Measurements from ENCODE around the gene KSR1. TPM values are rescaled to one million over a fixed set of nuclear protein-coding genes. Genes with fewer than 3 reads are reported as not detected.
"Not testable (repeated sequence)": the region's sequence is repeated elsewhere in the genome, so short reads cannot be mapped to it uniquely, and the experiment has no call there.

The KSR1 gene
- total RNA-seq, 2 donors from 2014 or later, result 19.0 to 29.1 TPM

DNA sequence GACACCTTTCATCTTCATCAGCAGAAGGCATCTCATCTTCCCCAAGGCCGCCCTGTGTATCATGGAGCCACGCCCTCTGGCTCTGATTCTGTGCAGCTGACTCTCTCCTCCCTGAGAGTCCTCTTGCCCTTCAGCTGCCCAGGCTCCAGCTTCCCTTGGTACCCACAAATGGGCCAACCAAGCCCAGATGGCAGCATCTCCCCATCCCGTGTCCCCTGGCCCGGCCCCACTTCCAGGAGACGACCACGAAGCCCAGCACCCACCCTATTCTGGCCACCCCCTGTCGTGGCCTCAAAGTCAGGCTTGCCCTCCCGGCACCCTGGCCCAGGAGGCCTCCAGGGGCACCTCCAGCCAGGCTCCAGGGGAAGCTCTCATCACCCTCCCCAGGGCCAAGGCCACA is 31.3 kb upstream of the KSR1 start:
- intact Hi-C loops (cut with DNase I, micrococcal nuclease), result no loop called here

DNA sequence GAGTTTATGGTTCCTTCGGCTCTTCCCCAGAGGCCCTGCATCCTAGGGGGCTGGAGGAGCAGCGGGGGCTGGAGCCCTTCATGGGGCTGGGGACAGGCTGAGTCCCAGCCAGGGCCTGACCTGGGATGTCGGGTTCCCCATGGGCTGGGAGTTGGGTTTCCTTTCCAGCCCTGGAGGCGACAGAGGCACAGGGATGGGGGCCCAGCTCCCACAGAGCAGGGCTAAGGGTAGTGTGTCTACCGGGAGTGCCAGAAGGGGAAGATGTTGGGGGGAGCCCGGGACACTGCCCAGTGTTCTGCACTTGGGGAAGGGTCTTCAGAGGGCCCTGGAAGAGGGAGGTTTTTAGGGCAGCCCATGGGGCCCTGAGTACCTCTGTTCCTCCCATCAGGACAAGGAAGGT is 30.7 kb upstream of the KSR1 start:
- DNase-seq; intact Hi-C loops (cut with DNase I, micrococcal nuclease); ATAC-seq: not testable (repeated sequence)

More for the DNA sequence above, 31.3 kb upstream of the KSR1 start:
- no peak for DNase-seq
- ATAC-seq, result no peak

DNA sequence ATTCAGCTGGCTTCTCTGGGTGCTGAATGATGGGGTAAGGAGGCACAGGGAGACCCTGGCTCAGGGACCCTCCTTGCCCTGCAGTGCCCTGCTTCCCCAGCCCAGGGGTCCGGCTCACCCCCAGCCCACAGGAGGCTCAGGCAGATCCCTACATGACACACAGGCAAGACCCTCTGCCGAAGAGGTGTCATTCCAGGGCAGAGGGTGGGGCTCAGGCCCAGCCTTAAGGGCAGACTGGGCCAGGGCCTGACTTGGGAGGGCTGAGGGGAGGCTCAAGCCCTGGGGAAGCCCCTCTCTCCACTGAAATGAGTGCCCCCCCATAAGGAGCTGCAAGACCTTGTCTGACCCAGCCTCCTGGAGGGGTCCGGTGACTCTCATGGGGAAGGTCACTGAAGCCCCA is 30.3 kb upstream of the KSR1 start:
- DNase-seq (no peak), ATAC-seq (no peak)
- intact Hi-C loops (cut with DNase I, micrococcal nuclease), result no loop called here

DNA sequence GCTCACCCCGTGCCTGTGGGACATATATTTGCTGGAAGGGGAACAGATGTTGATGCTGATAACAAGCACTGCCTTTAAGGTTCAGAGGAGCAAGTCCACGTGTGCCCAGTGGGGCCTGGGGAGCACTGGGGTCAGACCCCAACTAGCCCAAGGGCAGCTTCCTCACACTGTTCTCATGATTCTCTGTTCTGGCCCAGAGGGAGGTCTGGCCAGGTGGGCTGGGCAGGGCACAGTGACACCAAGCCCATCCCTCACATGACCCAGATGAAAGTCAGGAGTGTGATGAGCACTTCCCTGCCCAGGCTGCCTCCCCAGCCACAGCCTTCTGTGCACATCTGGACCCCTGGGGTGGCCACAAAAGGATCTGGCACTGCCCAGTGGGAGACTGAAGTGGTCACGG is 29.8 kb upstream of the KSR1 start:
- ATAC-seq; DNase-seq; intact Hi-C loops (cut with DNase I, micrococcal nuclease): not testable (repeated sequence)

DNA sequence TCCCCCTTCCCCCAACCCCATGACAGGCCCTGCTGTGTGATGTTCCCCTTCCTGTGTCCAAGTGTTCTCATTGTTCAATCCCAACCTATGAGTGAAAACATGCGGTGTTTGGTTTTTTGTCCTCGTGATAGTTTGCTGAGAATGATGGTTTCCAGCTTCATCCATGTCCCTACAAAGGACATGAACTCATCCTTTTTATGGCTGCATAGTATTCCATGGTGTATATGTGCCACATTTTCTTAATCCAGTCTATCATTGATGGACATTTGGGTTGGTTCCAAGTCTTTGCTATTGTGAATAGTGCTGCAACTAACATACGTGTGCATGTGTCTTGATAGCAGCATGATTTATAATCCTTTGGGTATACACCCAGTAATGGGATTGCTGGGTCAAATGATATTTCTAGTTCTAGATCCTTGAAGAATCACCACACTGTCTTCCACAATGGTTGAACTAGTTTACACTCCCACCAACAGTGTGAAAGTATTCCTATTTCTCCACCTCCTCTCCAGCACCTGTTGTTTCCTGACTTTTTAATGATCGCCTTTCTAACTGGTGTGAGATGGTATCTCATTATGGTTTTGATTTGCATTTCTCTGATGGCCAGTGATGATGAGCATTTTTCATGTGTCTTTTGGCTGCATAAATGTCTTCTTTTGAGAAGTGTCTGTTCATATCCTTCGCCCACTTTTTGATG is 28.9 kb upstream of the KSR1 start:
- ATAC-seq; intact Hi-C loops (cut with DNase I, micrococcal nuclease); DNase-seq: not testable (repeated sequence)

DNA sequence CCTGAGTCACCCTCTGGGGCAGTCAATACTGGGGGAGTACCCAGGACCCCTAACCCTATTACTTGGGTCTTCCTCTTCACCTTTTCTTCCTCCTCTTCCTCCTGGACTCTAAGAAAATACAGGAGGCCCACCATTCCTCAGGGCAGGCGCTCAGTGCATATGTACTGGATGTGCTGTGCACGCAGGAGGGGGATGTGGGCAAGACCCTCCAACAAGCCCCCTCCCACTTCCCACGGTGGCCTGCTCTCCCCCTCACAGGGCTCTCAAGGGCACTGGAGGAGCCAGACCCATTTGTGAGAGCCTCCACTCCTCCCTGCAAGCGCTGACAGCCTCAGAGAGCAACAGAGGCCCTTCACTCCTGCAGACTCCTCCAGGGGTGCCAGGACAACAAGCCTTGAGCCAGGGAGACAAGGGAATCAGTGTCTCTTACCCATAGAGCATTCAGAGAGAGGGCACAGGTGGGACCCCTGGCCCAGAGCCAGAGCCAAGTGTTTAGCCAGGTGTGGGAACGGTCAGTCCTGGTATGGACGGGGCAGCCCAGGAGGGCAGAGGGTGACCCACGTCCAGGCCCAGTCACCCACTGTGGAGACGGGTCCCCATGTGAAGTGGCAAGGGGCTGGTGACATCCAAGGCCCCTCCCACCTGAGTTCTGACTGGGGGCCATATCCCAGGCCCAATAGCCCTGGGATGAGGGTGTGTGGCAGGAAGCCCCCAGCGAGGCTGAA is 27.3 kb upstream of the KSR1 start:
- DNase-seq, result no peak
- no peak for ATAC-seq
- intact Hi-C loops (cut with DNase I, micrococcal nuclease), result no loop called here

DNA sequence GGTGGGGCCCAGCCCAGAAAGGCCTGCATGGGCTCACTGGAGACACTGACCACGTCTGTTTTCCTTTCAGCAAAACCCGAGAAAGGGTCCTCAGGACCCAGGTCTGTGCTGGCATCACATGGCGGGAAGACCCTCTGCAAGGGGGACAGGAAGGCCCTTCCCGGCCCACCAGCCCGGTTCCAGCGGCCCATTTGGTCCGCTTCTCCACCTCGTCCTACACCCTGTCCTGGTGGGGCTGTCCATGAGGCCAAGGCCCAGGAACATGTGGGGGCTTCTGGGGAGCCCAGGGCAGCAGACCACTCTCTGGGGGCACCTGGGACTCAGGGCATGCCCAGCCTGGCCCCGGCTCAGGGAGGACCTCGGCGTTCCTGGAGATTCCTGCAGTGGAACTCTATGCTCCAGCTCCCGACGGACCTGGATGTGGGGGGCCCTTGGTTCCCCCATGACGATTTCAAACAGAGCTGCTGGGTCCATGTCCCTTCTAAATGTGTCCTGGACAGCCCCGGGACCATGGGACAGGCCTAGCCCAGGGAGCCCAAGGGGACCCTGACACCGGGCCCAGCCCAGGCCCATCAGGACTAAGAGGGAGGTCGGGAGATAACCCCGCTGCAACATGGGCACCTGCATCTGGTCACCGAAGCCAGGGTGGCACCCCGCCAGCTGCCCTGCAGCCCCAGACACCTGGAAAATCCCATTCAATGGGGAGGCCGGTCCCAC is 26.4 kb upstream of the KSR1 start:
- intact Hi-C loops (cut with DNase I, micrococcal nuclease), result no loop called here

DNA sequence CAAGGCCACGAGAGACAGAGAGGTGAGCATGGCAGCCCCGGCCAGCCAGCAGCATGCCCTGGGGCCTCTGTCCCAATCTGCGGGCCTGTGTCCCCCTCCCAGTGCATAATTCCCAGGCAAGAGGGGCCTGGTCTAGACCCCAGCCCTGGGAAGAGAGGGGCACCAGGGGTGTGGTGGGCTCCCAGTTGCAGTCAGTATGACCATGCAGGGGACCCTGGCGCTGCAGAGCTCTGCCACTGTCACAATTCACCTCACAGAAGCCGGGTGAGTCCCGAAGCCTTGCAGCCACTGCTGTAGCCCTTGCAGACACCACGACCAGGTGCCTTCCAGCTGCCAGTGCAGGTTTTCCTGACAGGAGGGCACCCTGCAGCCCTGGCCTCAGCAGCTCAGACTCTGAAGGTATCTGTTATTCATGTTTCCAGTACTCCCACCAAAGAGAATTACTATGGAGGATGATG is 25.8 kb upstream of the KSR1 start:
- DNase-seq (no peak), ATAC-seq (no peak)
- intact Hi-C loops (cut with DNase I, micrococcal nuclease), result no loop called here

More for the DNA sequence above, 26.4 kb upstream of the KSR1 start:
- ATAC-seq (no peak), DNase-seq (no peak)

DNA sequence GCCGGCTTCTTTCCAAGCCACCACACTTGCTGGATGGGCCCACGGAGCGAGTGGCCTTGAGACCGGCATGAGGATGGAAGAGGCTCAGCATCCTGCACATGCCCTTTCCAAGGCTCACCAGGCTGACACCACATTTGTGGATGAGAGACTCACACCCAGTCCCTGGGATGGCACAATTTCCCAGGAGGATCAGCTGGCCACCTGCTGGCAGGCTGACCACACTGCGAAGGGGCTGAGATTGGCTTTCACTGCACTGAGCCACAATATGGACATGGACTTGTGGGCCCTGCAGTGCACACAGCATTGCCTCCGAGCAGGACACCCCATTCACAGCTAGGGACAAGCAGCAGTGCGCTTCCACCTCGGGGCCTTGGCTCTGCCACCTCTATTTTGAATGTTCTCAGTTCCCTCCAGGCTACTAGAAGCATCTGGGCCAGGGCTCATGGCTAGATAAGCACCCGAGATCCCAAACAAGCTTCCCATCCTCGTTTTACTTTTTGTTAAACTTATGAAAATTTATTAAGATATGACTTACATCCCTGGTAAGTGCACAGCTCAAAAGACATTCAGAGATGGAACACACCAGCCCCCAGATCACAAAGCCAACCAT is 25.3 kb upstream of the KSR1 start:
- DNase-seq (peak in 1 of 2 donors; percentile 40), ATAC-seq (peak; percentile 69)
- intact Hi-C loops (cut with DNase I, micrococcal nuclease), result no loop called here

DNA sequence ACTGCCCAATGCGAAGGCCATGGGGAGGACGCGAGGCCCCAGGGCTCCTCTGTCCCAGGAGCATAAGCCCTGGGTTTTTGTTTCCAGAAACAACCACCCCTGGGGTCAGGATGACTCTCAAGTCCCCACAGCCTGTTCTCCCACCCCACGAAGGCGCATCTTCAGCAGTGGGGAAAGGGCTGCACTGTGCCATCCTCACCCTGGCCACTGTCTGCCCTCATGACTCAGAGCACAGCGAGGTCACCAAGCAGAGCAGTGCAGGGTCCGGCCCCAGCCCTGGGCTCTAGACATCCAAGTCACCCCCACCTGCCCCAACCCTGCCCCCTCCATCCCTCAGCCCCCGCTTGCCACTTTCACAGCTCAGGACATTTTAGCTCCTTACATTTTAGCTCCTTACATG is 22.7 kb upstream of the KSR1 start:
- intact Hi-C loops (cut with DNase I, micrococcal nuclease), result no loop called here
- DNase-seq, result no peak
- no peak for ATAC-seq

DNA sequence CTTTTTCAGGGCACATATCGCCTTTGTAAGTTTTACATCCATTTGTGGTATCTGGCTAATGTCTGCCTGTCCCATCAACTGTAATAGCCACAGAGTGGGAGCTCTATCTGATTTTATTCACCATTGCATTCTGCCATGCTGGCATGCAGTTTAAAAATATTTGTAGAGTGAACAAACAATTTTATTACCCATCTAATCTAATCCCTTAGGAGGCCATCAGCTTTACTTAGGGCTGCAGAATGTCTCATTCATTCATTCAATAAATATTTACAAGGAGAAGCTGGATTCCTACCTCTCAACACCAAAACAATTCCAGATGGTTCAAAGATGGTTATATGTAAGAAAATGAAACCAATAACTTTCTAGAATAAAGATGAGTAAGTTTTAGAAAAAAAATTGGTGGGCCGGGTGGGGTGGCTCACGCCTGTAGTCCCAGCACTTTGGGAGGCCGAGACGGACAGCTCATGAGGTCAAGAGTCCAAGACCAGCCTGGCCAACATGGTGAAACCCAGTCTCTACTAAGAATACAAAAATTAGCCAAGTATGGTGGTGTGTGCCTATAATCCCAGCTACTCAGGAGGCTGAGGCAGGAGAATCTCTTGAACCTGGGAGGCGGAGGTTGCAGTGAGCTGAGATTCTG is 20.7 kb upstream of the KSR1 start:
- DNase-seq; ATAC-seq; intact Hi-C loops (cut with DNase I, micrococcal nuclease): not testable (repeated sequence)

DNA sequence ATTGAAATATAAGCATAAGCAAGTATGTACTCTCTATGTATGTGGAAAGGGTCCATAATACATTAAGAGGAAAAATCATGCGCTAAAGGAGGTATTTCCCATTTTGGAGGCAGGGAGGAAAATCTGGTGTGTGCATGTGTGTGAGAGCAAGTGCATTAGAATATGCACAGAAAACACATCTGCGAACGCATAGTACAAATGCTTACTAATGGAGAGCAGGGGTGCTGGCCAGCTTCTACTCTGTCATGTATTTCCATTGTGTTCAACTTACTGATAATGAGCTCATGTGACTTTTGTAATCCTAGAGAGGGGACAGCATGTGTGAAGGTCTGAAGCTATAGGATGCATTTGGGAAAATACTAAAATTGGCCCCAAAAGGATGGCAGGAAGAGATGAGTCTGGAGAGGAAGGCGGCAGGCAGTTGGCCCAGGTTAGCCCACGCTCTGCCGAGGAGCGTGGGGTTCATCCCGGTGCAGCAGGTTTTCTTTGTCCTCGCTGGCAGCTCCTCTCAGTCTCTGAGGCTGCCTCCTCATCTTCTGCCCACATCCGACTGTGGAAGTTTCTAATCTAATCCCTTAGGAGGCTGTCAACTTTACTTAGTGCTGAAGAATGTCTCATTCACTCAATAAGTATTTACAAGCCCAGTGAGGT is 17.8 kb upstream of the KSR1 start:
- intact Hi-C loops (cut with DNase I, micrococcal nuclease), result no loop called here
- ATAC-seq, result no peak
- no peak for DNase-seq

DNA sequence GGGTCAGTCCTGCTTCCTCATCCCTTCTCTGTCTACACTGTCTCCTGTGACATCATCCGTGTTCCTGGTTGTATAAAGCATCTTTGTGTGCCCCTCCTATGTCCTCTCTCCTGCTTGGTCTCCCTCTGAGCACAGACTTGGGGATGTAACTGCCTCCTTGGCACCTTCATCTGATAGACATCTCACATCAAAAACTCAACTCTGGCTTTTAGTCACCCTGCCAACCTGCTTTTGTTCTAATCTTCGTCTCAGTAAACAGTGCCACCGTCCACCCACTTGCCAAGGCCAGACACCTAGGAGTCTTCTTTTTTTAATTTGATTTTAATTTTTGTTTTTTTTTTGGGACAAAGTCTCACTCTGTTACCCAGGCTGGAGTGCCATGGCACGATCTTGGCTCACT is 16.9 kb upstream of the KSR1 start:
- ATAC-seq, result no peak
- no peak for DNase-seq
- intact Hi-C loops (cut with DNase I, micrococcal nuclease), result no loop called here

DNA sequence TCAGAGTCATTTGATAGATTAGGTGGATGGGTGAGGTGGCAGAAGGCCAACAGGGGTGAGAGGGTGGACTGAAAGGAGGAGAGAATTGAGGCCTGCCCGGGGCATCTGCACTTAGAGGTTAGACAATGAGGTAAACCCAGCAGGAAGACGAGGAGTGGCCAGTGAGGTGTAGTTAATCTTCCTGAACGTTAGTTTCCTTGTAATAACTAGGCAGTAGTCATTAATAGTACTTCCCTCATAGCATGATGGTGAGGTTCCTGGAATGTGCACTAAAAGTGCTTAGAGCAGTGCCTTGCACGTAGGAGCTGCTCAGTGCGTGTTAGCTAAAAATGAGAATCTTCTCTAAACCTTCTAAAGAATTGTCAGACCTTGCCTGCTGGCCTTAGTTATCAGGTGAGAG is 13.5 kb upstream of the KSR1 start:
- intact Hi-C loops (cut with DNase I, micrococcal nuclease), result no loop called here
- DNase-seq (no peak), ATAC-seq (no peak)

DNA sequence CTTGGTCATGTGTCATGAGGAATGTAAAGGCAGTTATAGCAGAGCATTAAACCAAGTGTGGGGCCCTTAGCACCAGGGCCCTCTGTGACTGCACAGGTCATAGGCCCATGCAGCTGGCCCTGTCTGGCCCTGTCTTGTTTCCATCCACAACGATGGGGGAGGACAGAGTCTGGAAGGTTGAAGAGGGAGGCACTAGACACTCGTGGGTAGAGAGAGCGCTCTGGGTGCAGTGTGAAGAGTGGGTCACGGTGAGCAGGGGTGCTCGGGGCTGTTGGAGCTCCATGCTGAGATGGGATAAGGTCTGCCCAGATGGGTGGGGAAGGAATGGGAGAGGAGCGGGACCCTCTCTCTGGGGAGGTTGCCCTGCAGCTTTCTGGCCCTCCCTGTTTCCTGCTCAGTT is 12.8 kb upstream of the KSR1 start:
- ATAC-seq (no peak), DNase-seq (no peak)
- intact Hi-C loops (cut with DNase I, micrococcal nuclease), result no loop called here

DNA sequence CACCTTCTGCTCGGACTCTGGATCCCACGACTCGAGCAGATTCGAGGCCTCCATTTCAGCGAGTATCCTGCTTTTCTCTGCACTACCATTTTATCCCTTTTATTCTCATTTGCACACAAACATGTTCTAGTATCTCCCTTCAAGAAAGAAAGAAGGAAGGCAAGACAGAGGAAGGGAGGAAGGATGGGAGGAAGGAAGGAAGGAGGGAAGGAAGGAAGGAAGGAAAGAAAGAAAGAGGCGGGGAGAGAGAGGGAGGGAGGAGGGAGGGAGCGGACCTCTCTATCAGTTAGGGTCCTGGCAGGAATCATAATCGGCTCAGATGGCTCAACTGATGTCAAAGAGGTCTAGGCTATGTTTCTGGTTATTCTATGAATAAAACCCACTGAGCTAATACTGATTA is 10.3 kb upstream of the KSR1 start:
- ATAC-seq (no peak), DNase-seq (no peak)
- intact Hi-C loops (cut with DNase I, micrococcal nuclease), result no loop called here

DNA sequence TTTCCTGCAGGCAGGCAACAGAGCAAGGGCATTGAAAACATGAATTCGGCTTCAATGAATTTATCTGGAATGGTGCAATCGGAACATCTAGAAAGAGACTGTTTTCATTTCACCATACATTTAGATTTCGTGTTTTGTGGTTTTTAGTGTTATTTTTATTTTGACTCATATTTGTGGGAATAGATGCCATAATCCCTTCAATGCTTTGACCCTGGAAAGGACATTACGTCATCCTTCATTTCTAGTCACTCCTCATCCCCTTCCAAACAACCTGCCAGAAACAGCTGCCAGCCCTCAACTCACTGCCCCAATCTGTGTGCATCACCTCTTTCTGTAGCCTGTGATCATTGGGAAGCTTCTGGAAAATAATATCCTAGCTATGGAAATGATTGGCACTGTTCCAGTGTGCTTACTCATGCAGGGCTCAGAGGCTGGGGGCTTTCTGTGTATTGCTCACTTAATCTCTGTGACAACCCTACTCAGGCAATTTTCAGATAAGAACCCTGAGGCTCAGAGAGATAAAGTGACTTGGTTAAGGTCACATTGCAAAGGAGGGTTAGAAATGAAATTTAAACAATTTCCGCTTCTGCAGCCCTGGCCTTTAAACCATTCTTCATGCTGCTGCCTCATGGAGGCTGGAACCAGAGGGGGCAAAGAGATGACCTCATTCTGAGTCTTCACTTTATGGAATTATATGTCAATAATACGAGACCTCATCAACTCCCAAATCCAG is 9.5 kb upstream of the KSR1 start:
- intact Hi-C loops (cut with DNase I, micrococcal nuclease), result no loop called here
- ATAC-seq, result no peak
- DNase-seq, result no peak

DNA sequence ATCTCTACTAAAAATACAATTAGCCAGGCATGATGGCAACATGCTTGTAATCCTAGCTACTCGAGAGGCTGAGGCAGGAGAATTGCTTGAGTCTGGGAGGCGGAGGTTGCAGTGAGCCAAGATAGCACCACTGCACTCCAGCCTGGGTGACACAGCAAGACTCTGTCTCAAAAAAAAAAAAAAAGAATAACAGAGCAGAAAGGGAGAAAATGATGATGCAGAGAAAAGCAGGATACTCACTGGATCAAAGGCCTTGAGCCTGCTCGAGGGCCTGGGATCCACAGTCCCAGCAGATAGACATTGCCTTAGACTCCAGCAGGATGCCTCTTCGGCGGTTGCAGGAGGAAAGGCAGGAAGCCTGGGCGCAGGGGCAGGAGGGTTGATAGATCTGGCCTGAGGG is 7.7 kb upstream of the KSR1 start:
- DNase-seq; intact Hi-C loops (cut with DNase I, micrococcal nuclease); ATAC-seq: not testable (repeated sequence)

Data from left colon (tissue), 2 donors.